HEK293 (cell line): ENCODE data around the gene DKKL1.

Experiments
- BCL11A ChIP-seq: fragments of 450-650 bp; formaldehyde crosslinking; IDR thresholded peaks from 2 replicates; pipeline ENCODE4 v1.5.1; 2016; ENCODE audit warnings: low read depth, missing biosample characterization, missing genetic modification characterization
- CTCF ChIP-seq: fragments of 450-650 bp; formaldehyde crosslinking; IDR thresholded peaks from 2 replicates; pipeline ENCODE4 v1.5.1; 2016; ENCODE audit warnings: missing biosample characterization, missing genetic modification characterization
- GFI1B ChIP-seq: fragments of 450-650 bp; formaldehyde crosslinking; IDR thresholded peaks from 2 replicates; pipeline ENCODE4 v1.5.1; 2016; ENCODE audit warnings: missing biosample characterization, missing genetic modification characterization
- MYNN ChIP-seq: fragments of 450-650 bp; formaldehyde crosslinking; IDR thresholded peaks from 2 replicates; pipeline ENCODE4 v1.5.1; 2016; ENCODE audit warnings: missing biosample characterization, missing genetic modification characterization, borderline replicate concordance
- PATZ1 ChIP-seq: fragments of 450-650 bp; formaldehyde crosslinking; IDR thresholded peaks from 2 replicates; pipeline ENCODE4 v1.5.1; 2016; ENCODE audit warnings: missing biosample characterization, missing genetic modification characterization
- ZBTB11 ChIP-seq: fragments of 450-650 bp; formaldehyde crosslinking; conservative IDR thresholded peaks from 2 replicates; pipeline ENCODE4 v1.5.1; 2016; ENCODE audit warnings: low read depth, missing biosample characterization, missing genetic modification characterization
- ZFP37 ChIP-seq: fragments of 450-650 bp; formaldehyde crosslinking; IDR thresholded peaks from 2 replicates; pipeline ENCODE4 v1.5.1; 2016; ENCODE audit warnings: missing biosample characterization, missing genetic modification characterization
- ZNF19 ChIP-seq: fragments of 450-650 bp; formaldehyde crosslinking; IDR thresholded peaks from 2 replicates; pipeline ENCODE4; 2016; ENCODE audit warnings: missing biosample characterization, missing genetic modification characterization, low read depth
- ZNF311 ChIP-seq: fragments of 450-650 bp; formaldehyde crosslinking; IDR thresholded peaks from 2 replicates; pipeline ENCODE4 v1.5.1; 2017; ENCODE audit warnings: missing biosample characterization, missing genetic modification characterization, borderline replicate concordance
- ZNF341 ChIP-seq: fragments of 450-650 bp; formaldehyde crosslinking; IDR thresholded peaks from 2 replicates; pipeline ENCODE4; 2016; ENCODE audit warnings: low read depth, missing biosample characterization, missing genetic modification characterization
- ZNF350 ChIP-seq: fragments of 450-650 bp; formaldehyde crosslinking; IDR thresholded peaks from 2 replicates; pipeline ENCODE4 v1.5.0; 2017; ENCODE audit warnings: missing biosample characterization, mild to moderate bottlenecking, missing genetic modification characterization
- ZNF549 ChIP-seq: fragments of 450-650 bp; IDR thresholded peaks from 2 replicates; pipeline ENCODE4 v1.5.1; 2018; ENCODE audit warnings: missing biosample characterization, missing genetic modification characterization, mild to moderate bottlenecking, inconsistent platforms, moderate library complexity

- TF ChIP-seq ZNF549: no peak
- no peak for TF ChIP-seq CTCF (tag by site-specific recombination)
- no peak for TF ChIP-seq ZBTB11 (tag by site-specific recombination)
- TF ChIP-seq BCL11A (tag by site-specific recombination): no peak
- TF ChIP-seq ZNF350 (tag by site-specific recombination): no peak
- TF ChIP-seq ZNF19 (tag by site-specific recombination): no peak
- no peak for TF ChIP-seq GFI1B (tag by site-specific recombination)
- TF ChIP-seq PATZ1: no peak
- TF ChIP-seq ZFP37 (tag by site-specific recombination): no peak
- TF ChIP-seq ZNF311: no peak
- TF ChIP-seq MYNN (tag by site-specific recombination): no peak
- TF ChIP-seq ZNF341 (tag by site-specific recombination): no peak
Observed at GRCh38 chr19:49340865-49341718, 22.6 kb upstream of the DKKL1 start.
